Sigmoid colon (tissue), 7 donors: ENCODE measurements around the gene IDI2. TPM values are rescaled to one million over a fixed set of nuclear protein-coding genes. Genes with fewer than 3 reads are reported as not detected.

ENCODE experiments used
- DNase-seq: peaks from one replicate; pipeline ENCODE4 v3.0.0-alpha.2; 2019
- H3K27ac ChIP-seq, 4 donors: fragments of 200-600 bp; sonication (generic); one replicate each; pipeline ENCODE4 v1.5.1; 2016 to 2019; ENCODE audit warnings: mild to moderate bottlenecking in 1 of 4
- H3K27me3 ChIP-seq, 3 donors: fragments of 200-600 bp; sonication (generic); one replicate each; pipeline ENCODE4 v1.5.1; 2019; ENCODE audit warnings: mild to moderate bottlenecking in 1 of 3
- H3K36me3 ChIP-seq, 4 donors: fragments of 200-600 bp; sonication (generic); one replicate each; pipeline ENCODE4 v1.5.1; 2016 to 2019
- H3K4me1 ChIP-seq, 4 donors: fragments of 200-600 bp; sonication (generic); one replicate each; pipeline ENCODE4 v1.5.1; 2017 to 2019
- H3K4me3 ChIP-seq, 4 donors: fragments of 200-600 bp; sonication (generic); one replicate each; pipeline ENCODE4 v1.5.1; 2017 to 2019; ENCODE audit warnings: mild to moderate bottlenecking in 2 of 4, moderate library complexity in 1 of 4
- H3K9me3 ChIP-seq, 4 donors: fragments of 200-600 bp in 3 of 4; sonication (generic) in 3 of 4; one replicate each; pipeline versions ENCODE4 v1.5.1 to v1.6.1; 2013 to 2019
- CTCF ChIP-seq, 4 experiments: fragments of 450-650 bp in 3 of 4; fragments of 200-600 bp in 1 of 4; IDR thresholded peaks; one replicate each; pipeline ENCODE4 v1.5.1; 2016 to 2019; ENCODE audit warnings: antibody characterized with exemption in 4 of 4, mild to moderate bottlenecking in 3 of 4, moderate library complexity in 2 of 4
- EP300 ChIP-seq, 4 donors: sonication (generic); formaldehyde crosslinking; IDR thresholded peaks; one replicate each; pipeline ENCODE4 v1.6.1; 2017; ENCODE audit warnings: antibody characterized with exemption in 4 of 4
- POLR2A ChIP-seq, 2 donors: fragments of 450-650 bp; IDR thresholded peaks; one replicate each; pipeline ENCODE4 v1.6.1; 2016; ENCODE audit warnings: antibody characterized with exemption in 2 of 2, mild to moderate bottlenecking in 2 of 2, moderate library complexity in 2 of 2
- POLR2AphosphoS5 ChIP-seq, 4 donors: sonication (generic); formaldehyde crosslinking; IDR thresholded peaks; one replicate each; pipeline ENCODE4 v1.6.1; 2017; ENCODE audit warnings: antibody characterized with exemption in 4 of 4
- WGBS, 2 donors: extraction: QIAGEN DNeasy Blood & Tissue Kit; methylation state at CpG; one replicate each; pipeline ENCODE4 v1.1.7; 2013; 5-methylcytosine and 5-hydroxymethylcytosine counted together
- intact Hi-C: fragments of 100-400 bp; cut with DNase I; formaldehyde crosslinking; loops from one replicate; pipeline ENCODE4 v1.15.1; 2023
- polyA plus RNA-seq, 3 donors: library from polyadenylated mRNA; stranded (reverse); fragments of 200-250 nt; gene quantifications; one replicate each; pipeline ENCODE4 v1.2.3, GENCODE V29; 2013
- total RNA-seq, 4 donors: library from RNA; depleted of rRNA; stranded (reverse); fragments of >200 nt; gene quantifications; one replicate each; pipeline ENCODE4 v1.1.0, GENCODE V29; 2016
- donor health status: healthy with polysubstance abuse.
- donor health status: Bipolar disorder and iron deficiency.
- donor health status: healthy.

Gene IDI2
- total and polyA plus RNA-seq, 7 donors, result not detected

DNA sequence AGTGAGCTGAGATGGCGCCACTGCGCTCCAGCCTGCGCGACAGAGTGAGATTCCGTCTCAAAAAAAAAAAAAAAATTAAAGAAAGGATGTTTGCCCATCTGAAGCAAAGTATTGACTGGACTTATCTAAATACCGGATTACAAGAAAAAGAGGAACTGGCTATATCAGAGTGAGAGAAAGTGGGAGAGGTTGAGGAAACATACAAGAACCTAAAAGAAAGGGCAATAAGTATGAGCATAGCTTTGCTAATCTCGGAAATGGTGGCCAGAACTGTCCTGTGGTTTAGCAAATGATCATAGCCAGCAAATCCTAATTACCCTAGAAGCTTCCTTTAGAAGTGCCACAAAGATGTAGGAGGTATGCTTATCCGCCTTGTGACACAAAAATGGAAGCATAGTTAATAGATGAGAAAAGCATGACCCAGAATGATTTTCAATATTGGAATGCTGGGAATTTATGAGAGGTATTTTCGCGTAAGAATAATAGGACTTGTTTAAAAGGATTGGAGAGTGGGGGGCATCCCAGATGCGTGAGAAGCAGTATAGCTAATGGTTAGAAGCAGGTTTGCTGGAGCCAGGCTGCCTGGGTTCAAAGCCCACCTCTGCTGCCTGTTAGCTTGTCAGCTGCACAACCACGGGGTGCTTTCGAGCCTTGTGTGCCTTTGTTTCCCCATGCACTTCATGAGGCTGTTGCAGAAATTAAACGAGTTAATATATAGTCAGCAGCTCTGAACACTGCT is 38.6 kb downstream of the IDI2 start:
- no peaks in the 10 kb centered on the region for H3K36me3 ChIP-seq
- peak overlapping the region; percentile 93 to 97 (median 94) for H3K27ac ChIP-seq
- TF ChIP-seq EP300 (IDR thresholded peaks at IDR 0.05) (no peak), POLR2A (IDR thresholded peaks at IDR 0.05) (no peak), CTCF (IDR thresholded peaks at IDR 0.05) (no peak), POLR2AphosphoS5 (IDR thresholded peaks at IDR 0.05) (no peak)
- no peak for DNase-seq
- H3K9me3 ChIP-seq, result no peaks in the 10 kb centered on the region
- H3K4me1 ChIP-seq, result peaks cover 0 to 27% (median 23%) of the 10 kb centered on the region in 4 donors
- intact Hi-C loops, result loop anchor here (5.0 kb wide), 1 partner anchor 60 kb away; the partner anchor contains the start of gene IDI1
- H3K27me3 ChIP-seq, result no peaks in the 10 kb centered on the region
- WGBS, 2 donors, result 71 to 76% methylated on average over 14 of the region's 14 CpGs
- H3K4me3 ChIP-seq, result peak overlapping the region; percentile 76 to 97 (median 96)

- intact Hi-C loops, result loop anchor here (5.0 kb wide), 1 partner anchor 61 kb away; the partner anchor contains the start of gene IDI1
These were observed 39.4 kb downstream of the IDI2 start for GRCh38 chr10:986137-986825.

DNA sequence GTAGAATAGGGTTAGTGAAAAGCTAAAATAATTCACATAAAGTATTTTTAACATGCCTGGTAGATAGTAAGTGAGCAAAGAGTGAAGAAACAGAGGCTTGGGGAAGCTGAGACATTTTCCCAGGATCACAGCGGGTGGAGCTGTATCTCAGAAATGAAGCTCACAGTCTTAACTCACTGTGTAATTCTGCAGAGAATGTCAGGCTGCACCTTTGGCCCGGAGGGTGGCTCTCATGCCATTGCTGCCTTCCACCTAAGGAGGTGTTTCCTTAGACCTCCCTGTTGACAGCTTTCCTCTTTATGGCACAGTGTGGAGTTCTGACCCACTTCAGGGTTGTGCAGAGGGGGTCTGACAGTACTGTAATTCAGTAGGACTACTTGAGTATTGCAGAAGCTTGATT is 40.3 kb downstream of the IDI2 start:
- Histone ChIP-seq H3K27me3 (no peaks in the 10 kb centered on the region), H3K9me3 (peaks cover 0 to 6% (median 0%) of the 10 kb centered on the region in 4 donors), H3K4me3 (no peak overlapping the region), H3K27ac (no peak overlapping the region), H3K4me1 (peaks cover 0 to 27% (median 22%) of the 10 kb centered on the region in 4 donors), H3K36me3 (no peaks in the 10 kb centered on the region)
- TF ChIP-seq POLR2A (IDR thresholded peaks at IDR 0.05) (no peak), CTCF (IDR thresholded peaks at IDR 0.05) (no peak), POLR2AphosphoS5 (IDR thresholded peaks at IDR 0.05) (no peak), EP300 (IDR thresholded peaks at IDR 0.05) (no peak)
- no peak for DNase-seq
- 93 to 98% methylated on average over 2 of the region's 2 CpGs for WGBS, 2 donors
- intact Hi-C loops, result loop anchor here (5.0 kb wide), 1 partner anchor 62 kb away; the partner anchor contains the start of gene IDI1

More at GRCh38 chr10:986137-986825, 39.4 kb downstream of the IDI2 start:
- Histone ChIP-seq H3K9me3 (no peaks in the 10 kb centered on the region), H3K4me3 (no peak overlapping the region), H3K27ac (no peak overlapping the region), H3K4me1 (peaks cover 0 to 27% (median 23%) of the 10 kb centered on the region in 4 donors), H3K36me3 (no peaks in the 10 kb centered on the region), H3K27me3 (no peaks in the 10 kb centered on the region)
- WGBS, 2 donors, result 85 to 92% methylated on average over 7 of the region's 7 CpGs
- DNase-seq, result no peak
- no peak for TF ChIP-seq CTCF (IDR thresholded peaks at IDR 0.05)
- no peak for TF ChIP-seq POLR2AphosphoS5 (IDR thresholded peaks at IDR 0.05)
- TF ChIP-seq POLR2A (IDR thresholded peaks at IDR 0.05), result no peak
- no peak for TF ChIP-seq EP300 (IDR thresholded peaks at IDR 0.05)

DNA sequence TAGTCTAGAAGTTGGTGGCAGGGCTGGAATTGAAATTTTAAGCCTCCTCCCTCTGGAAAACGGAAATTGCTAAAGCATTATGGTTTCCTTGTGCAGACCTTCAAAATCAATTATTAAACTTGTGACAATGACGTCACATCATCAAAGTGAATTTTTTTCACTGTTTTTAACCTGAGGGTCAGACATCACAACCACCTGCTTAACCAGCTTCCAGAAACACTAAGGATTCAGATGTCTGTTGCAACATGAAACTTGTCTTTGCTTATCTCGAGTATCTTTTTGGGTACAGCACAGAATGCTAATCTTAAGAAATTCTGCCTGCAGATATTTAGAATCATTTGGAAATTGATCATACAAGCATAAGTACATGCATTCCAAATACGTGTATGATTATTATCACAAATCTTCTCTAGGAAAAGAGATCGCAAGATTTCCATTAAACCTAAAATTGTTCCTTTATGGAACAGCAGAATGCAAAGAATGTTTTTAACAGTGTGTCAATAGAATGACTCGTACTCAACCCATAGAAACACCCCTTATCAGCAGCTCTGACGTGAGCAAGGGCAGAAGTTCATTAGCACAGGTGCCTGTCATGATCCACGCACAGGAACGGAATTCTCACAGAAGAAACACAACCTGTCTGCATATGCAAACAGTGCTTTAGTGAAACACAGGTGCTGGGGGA is 41.5 kb downstream of the IDI2 start:
- TF ChIP-seq POLR2A (IDR thresholded peaks at IDR 0.05) (no peak), POLR2AphosphoS5 (IDR thresholded peaks at IDR 0.05) (no peak), EP300 (IDR thresholded peaks at IDR 0.05) (no peak), CTCF (IDR thresholded peaks at IDR 0.05) (no peak)
- Histone ChIP-seq H3K36me3 (no peaks in the 10 kb centered on the region), H3K27ac (no peak overlapping the region), H3K4me3 (no peak overlapping the region), H3K9me3 (peaks cover 0 to 11% (median under 1%) of the 10 kb centered on the region in 4 donors), H3K4me1 (peaks cover 0 to 17% (median 12%) of the 10 kb centered on the region in 4 donors), H3K27me3 (no peaks in the 10 kb centered on the region)
- intact Hi-C loops, result no loop called here
- WGBS, 2 donors, result 76 to 87% methylated on average over 9 of the region's 9 CpGs
- DNase-seq, result no peak
